ENCODE measurements around the gene PRSS53. TPM values are rescaled to one million over a fixed set of nuclear protein-coding genes. Genes with fewer than 3 reads are reported as not detected.

PRSS53 gene
- total and polyA plus RNA-seq, 10 donors: 1.6 to 6.0 (median 2.5) TPM

GRCh38 chr16:31085873-31086628 is 2.7 kb downstream of the PRSS53 start:
- no peak overlapping the region for H3K27ac ChIP-seq
- H3K4me1 ChIP-seq: peaks cover 0 to 28% (median 12%) of the 10 kb centered on the region in 6 donors
- H3K9me3 ChIP-seq: no peaks in the 10 kb centered on the region
- no peaks in the 10 kb centered on the region for H3K27me3 ChIP-seq (replicated peaks in 1 of 7)
- TF ChIP-seq CTCF (IDR thresholded peaks at IDR 0.05 in 8 of 11, conservative IDR thresholded peaks at IDR 0.05 in 3 of 11) (no peak), POLR2AphosphoS5 (IDR thresholded peaks at IDR 0.05) (peak in 1 of 3 donors; percentile 41), POLR2A (IDR thresholded peaks at IDR 0.05) (no peak)
- 89 to 93% (median 90%) methylated on average over 15 to 18 of the region's 18 CpGs for WGBS, 5 donors
- intact Hi-C loops (cut with DNase I; ENCODE audit: low total_unique reads): no loop called here
- no peak overlapping the region for H3K4me3 ChIP-seq
- peaks cover 0 to 99% (median 48%) of the 10 kb centered on the region in 6 donors for H3K36me3 ChIP-seq
- peak; percentile 67 for DNase-seq

- intact Hi-C loops (cut with DNase I; ENCODE audit: low total_unique reads): no loop called here
- no peak overlapping the region for H3K4me3 ChIP-seq
- TF ChIP-seq CTCF (IDR thresholded peaks at IDR 0.05 in 8 of 11, conservative IDR thresholded peaks at IDR 0.05 in 3 of 11): no peak
- TF ChIP-seq POLR2AphosphoS5 (IDR thresholded peaks at IDR 0.05): no peak
- no peak for TF ChIP-seq POLR2A (IDR thresholded peaks at IDR 0.05)
- H3K36me3 ChIP-seq: peaks cover 0 to 99% (median 48%) of the 10 kb centered on the region in 6 donors
- H3K9me3 ChIP-seq: no peaks in the 10 kb centered on the region
- H3K27me3 ChIP-seq (replicated peaks in 1 of 7): no peaks in the 10 kb centered on the region
- H3K27ac ChIP-seq: no peak overlapping the region
- DNase-seq: no peak
- 83 to 91% (median 87%) methylated on average over 8 of the region's 8 CpGs for WGBS, 5 donors
- peaks cover 0 to 34% (median 15%) of the 10 kb centered on the region in 6 donors for H3K4me1 ChIP-seq
Measured at GRCh38 chr16:31085411-31085810, 3.3 kb downstream of the PRSS53 start.

- TF ChIP-seq POLR2A (IDR thresholded peaks at IDR 0.05): no peak
- peak; percentile 19 to 71 (median 27) for TF ChIP-seq POLR2AphosphoS5 (IDR thresholded peaks at IDR 0.05)
- DNase-seq: peak; percentile 69
- peaks cover 0 to 39% (median 16%) of the 10 kb centered on the region in 6 donors for H3K4me1 ChIP-seq
- no peaks in the 10 kb centered on the region for H3K9me3 ChIP-seq
- intact Hi-C loops (cut with DNase I; ENCODE audit: low total_unique reads): no loop called here
- H3K36me3 ChIP-seq: peaks cover 0 to 99% (median 52%) of the 10 kb centered on the region in 6 donors
- H3K4me3 ChIP-seq: no peak overlapping the region
- WGBS, 5 donors: 86 to 96% (median 93%) methylated on average over 3 to 16 of the region's 16 CpGs
- no peak overlapping the region for H3K27ac ChIP-seq
- H3K27me3 ChIP-seq (replicated peaks in 1 of 7): no peaks in the 10 kb centered on the region
Measured at GRCh38 chr16:31084584-31085302, 4.0 kb downstream of the PRSS53 start.

GRCh38 chr16:31083981-31084380 is 4.8 kb downstream of the PRSS53 start:
- TF ChIP-seq POLR2A (IDR thresholded peaks at IDR 0.05) (no peak), CTCF (IDR thresholded peaks at IDR 0.05 in 8 of 11, conservative IDR thresholded peaks at IDR 0.05 in 3 of 11) (no peak), POLR2AphosphoS5 (IDR thresholded peaks at IDR 0.05) (peak in 1 of 3 donors; percentile 6)
- H3K4me1 ChIP-seq: peaks cover 0 to 47% (median 19%) of the 10 kb centered on the region in 6 donors
- H3K27ac ChIP-seq: no peak overlapping the region
- intact Hi-C loops (cut with DNase I; ENCODE audit: low total_unique reads): no loop called here
- H3K36me3 ChIP-seq: peaks cover 0 to 99% (median 59%) of the 10 kb centered on the region in 6 donors
- H3K9me3 ChIP-seq: no peaks in the 10 kb centered on the region
- peak; percentile 74 for DNase-seq
- 85 to 93% (median 92%) methylated on average over 5 to 13 of the region's 13 CpGs for WGBS, 5 donors
- H3K4me3 ChIP-seq: no peak overlapping the region
- H3K27me3 ChIP-seq (replicated peaks in 1 of 7): no peaks in the 10 kb centered on the region
